ENCODE results near the gene PAPSS2.

DNA sequence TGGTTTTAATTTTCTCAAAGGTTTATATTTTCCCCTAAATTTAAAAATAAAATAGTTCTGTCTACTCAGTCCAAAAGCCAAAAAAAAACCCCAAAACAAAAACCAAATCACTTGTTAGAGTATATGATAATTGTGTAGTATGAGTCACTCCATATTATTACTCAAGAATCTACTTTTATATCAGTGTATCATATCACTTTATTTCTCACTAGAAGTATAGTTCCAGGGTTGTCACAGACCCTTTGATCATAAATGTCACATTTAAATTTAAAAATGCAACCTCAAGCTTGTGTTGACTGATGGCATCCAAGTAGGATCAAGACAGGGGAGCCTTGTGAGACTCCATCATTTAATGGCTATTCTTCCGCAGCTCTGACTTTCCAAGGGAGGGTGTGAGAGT, 61.0 kb downstream of the PAPSS2 start:
- TF ChIP-seq, protein P1, sequence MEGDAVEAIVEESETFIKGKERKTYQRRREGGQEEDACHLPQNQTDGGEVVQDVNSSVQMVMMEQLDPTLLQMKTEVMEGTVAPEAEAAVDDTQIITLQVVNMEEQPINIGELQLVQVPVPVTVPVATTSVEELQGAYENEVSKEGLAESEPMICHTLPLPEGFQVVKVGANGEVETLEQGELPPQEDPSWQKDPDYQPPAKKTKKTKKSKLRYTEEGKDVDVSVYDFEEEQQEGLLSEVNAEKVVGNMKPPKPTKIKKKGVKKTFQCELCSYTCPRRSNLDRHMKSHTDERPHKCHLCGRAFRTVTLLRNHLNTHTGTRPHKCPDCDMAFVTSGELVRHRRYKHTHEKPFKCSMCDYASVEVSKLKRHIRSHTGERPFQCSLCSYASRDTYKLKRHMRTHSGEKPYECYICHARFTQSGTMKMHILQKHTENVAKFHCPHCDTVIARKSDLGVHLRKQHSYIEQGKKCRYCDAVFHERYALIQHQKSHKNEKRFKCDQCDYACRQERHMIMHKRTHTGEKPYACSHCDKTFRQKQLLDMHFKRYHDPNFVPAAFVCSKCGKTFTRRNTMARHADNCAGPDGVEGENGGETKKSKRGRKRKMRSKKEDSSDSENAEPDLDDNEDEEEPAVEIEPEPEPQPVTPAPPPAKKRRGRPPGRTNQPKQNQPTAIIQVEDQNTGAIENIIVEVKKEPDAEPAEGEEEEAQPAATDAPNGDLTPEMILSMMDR (IDR thresholded peaks at IDR 0.05): no peak
- no peak for TF ChIP-seq POLR2A (IDR thresholded peaks at IDR 0.05)

Measured in body of pancreas (tissue), 4 donors.